Smooth muscle cell (in vitro differentiated cells): ENCODE results near the gene TRPM3. TPM values are rescaled to one million over a fixed set of nuclear protein-coding genes. Genes with fewer than 3 reads are reported as not detected.

Experiments used
- DNase-seq: peaks from one replicate; lab custom pipeline; 2025; ENCODE audit not compliant: unreplicated experiment; lab: John Stamatoyannopoulos, UW
- H2AFZ ChIP-seq: fragments of 200-600 bp; sonication (generic); 2 replicates; pipeline ENCODE4 v1.6.0; 2016; ENCODE audit warnings: antibody characterized with exemption, low read depth, mild to moderate bottlenecking
- H3F3A ChIP-seq: fragments of 200-600 bp; sonication (generic); 2 replicates; pipeline ENCODE4 v1.6.0; 2017; ENCODE audit warnings: antibody characterized with exemption, low read depth
- H3K27ac ChIP-seq: fragments of 200-600 bp; sonication (generic); 2 replicates; pipeline ENCODE4 v1.5.1; 2016; ENCODE audit warnings: low read depth, mild to moderate bottlenecking
- H3K27me3 ChIP-seq: fragments of 200-600 bp; sonication (generic); 2 replicates; pipeline ENCODE4 v1.6.1; 2016; ENCODE audit warnings: low read depth, mild to moderate bottlenecking
- H3K36me3 ChIP-seq: fragments of 200-600 bp; sonication (generic); 2 replicates; pipeline ENCODE4 v1.5.1; 2016; ENCODE audit warnings: low read depth
- H3K4me1 ChIP-seq: fragments of 200-600 bp; sonication (generic); 2 replicates; pipeline ENCODE4 v1.5.1; 2016; ENCODE audit warnings: low read depth
- H3K4me2 ChIP-seq: fragments of 200-600 bp; sonication (generic); 2 replicates; pipeline ENCODE4 v1.6.0; 2016; ENCODE audit warnings: mild to moderate bottlenecking
- H3K4me3 ChIP-seq: fragments of 200-600 bp; sonication (generic); 2 replicates; pipeline ENCODE4 v1.5.1; 2016; ENCODE audit warnings: mild to moderate bottlenecking
- H3K79me2 ChIP-seq: fragments of 200-600 bp; sonication (generic); 2 replicates; pipeline ENCODE4 v1.6.0; 2016; ENCODE audit warnings: low read depth, mild to moderate bottlenecking
- H3K9ac ChIP-seq: fragments of 200-600 bp; sonication (generic); 2 replicates; pipeline ENCODE4 v1.6.0; 2016; ENCODE audit warnings: low read depth
- H3K9me3 ChIP-seq: fragments of 200-600 bp; sonication (generic); replicated peaks from 2 replicates; pipeline ENCODE4 v1.5.1; 2016; ENCODE audit warnings: low read depth
- H4K20me1 ChIP-seq: fragments of 200-600 bp; sonication (generic); 2 replicates; pipeline ENCODE4 v1.6.0; 2016; ENCODE audit warnings: low read depth
- CTCF ChIP-seq: fragments of 200-600 bp; sonication (generic); IDR thresholded peaks from 2 replicates; pipeline ENCODE4 v1.5.1; 2017; ENCODE audit warnings: borderline replicate concordance, mild to moderate bottlenecking, antibody characterized with exemption; ENCODE audit not compliant: insufficient read depth, poor library complexity, severe bottlenecking
- WGBS: methylation state at CpG from one replicate; pipeline ENCODE4 v1.1.7; 2016; ENCODE audit warnings: low lambda C conversion rate; 5-methylcytosine and 5-hydroxymethylcytosine counted together
- polyA plus RNA-seq: library from polyadenylated mRNA; unstranded; fragments of >200 nt; fragmentation: Nextera tagmentation; extraction: Ambion mirVana; gene quantifications from 2 replicates; pipeline ENCODE4 v1.2.1, GENCODE V29; 2016
- total RNA-seq: library from RNA; depleted of rRNA; stranded (reverse); fragments of >200 nt; gene quantifications from 2 replicates; pipeline ENCODE4 v1.2.3, GENCODE V29; 2014

TRPM3 gene
- total and polyA plus RNA-seq, 2 experiments from 2014 or later: not detected

- H3K27me3 ChIP-seq: no peaks in the 10 kb centered on the region
- no peaks in the 10 kb centered on the region for H4K20me1 ChIP-seq
- H3K9ac ChIP-seq: no peak overlapping the region
- DNase-seq: no peak
- no peaks in the 10 kb centered on the region for H3F3A ChIP-seq
- no peaks in the 10 kb centered on the region for H3K36me3 ChIP-seq
- H3K27ac ChIP-seq: no peak overlapping the region
- no peak for TF ChIP-seq CTCF
- WGBS: 95% methylated on average over 3 of the region's 3 CpGs
- H3K4me3 ChIP-seq: no peak overlapping the region
- no peak overlapping the region for H3K4me2 ChIP-seq
- H2AFZ ChIP-seq: no peak overlapping the region
- H3K79me2 ChIP-seq: no peaks in the 10 kb centered on the region
- no peaks in the 10 kb centered on the region for H3K9me3 ChIP-seq
- peaks cover 4% of the 10 kb centered on the region for H3K4me1 ChIP-seq
Measured at GRCh38 chr9:70817311-70817710, 304.1 kb downstream of the TRPM3 start.

GRCh38 chr9:70816891-70817290, 304.5 kb downstream of the TRPM3 start:
- Histone ChIP-seq H3K9ac (no peak overlapping the region), H3K4me2 (no peak overlapping the region), H3K27ac (no peak overlapping the region), H3K4me3 (no peak overlapping the region), H4K20me1 (no peaks in the 10 kb centered on the region), H3F3A (no peaks in the 10 kb centered on the region), H3K79me2 (no peaks in the 10 kb centered on the region), H3K9me3 (no peaks in the 10 kb centered on the region), H3K27me3 (no peaks in the 10 kb centered on the region), H2AFZ (no peak overlapping the region), H3K4me1 (peaks cover under 1% of the 10 kb centered on the region), H3K36me3 (no peaks in the 10 kb centered on the region)
- no peak for TF ChIP-seq CTCF
- WGBS: 25% methylated on average over 2 of the region's 2 CpGs
- DNase-seq: no peak

- DNase-seq: no peak
- H3K79me2 ChIP-seq: no peaks in the 10 kb centered on the region
- no peak overlapping the region for H2AFZ ChIP-seq
- no peak overlapping the region for H3K4me3 ChIP-seq
- H3K4me1 ChIP-seq: no peaks in the 10 kb centered on the region
- no peak for TF ChIP-seq CTCF
- no peak overlapping the region for H3K4me2 ChIP-seq
- no peaks in the 10 kb centered on the region for H3F3A ChIP-seq
- H3K36me3 ChIP-seq: no peaks in the 10 kb centered on the region
- WGBS: 95% methylated on average over 1 of the region's 1 CpG
- H3K9ac ChIP-seq: no peak overlapping the region
- no peaks in the 10 kb centered on the region for H3K27me3 ChIP-seq
- H3K27ac ChIP-seq: no peak overlapping the region
- H3K9me3 ChIP-seq: no peaks in the 10 kb centered on the region
- H4K20me1 ChIP-seq: no peaks in the 10 kb centered on the region
Measured at GRCh38 chr9:70816316-70816715, 305.1 kb downstream of the TRPM3 start.

- Histone ChIP-seq H3K4me3 (no peak overlapping the region), H4K20me1 (no peaks in the 10 kb centered on the region), H3K4me2 (no peak overlapping the region), H3K9me3 (no peaks in the 10 kb centered on the region), H3K4me1 (no peaks in the 10 kb centered on the region), H3F3A (no peaks in the 10 kb centered on the region), H3K9ac (no peak overlapping the region), H2AFZ (no peak overlapping the region), H3K79me2 (no peaks in the 10 kb centered on the region), H3K27me3 (no peaks in the 10 kb centered on the region), H3K27ac (no peak overlapping the region), H3K36me3 (no peaks in the 10 kb centered on the region)
- WGBS: 55% methylated on average over 2 of the region's 2 CpGs
- DNase-seq: no peak
- TF ChIP-seq CTCF: no peak
Measured at GRCh38 chr9:70814597-70814996, 306.8 kb downstream of the TRPM3 start.
